Kidney epithelial cell (primary cell): ENCODE measurements around the gene TACC2. TPM values are rescaled to one million over a fixed set of nuclear protein-coding genes. Genes with fewer than 3 reads are reported as not detected.

ENCODE experiments used
- DNase-seq: peaks from one replicate; pipeline ENCODE4 v3.0.0-alpha.2; 2010; ENCODE audit warnings: low read depth
- H3K27me3 ChIP-seq: 2 replicates; pipeline ENCODE4 v1.6.0; 2011; ENCODE audit warnings: low read length; ENCODE audit not compliant: control insufficient read depth, insufficient read depth
- H3K36me3 ChIP-seq: 2 replicates; pipeline ENCODE4 v1.5.1; 2011; ENCODE audit warnings: low read length; ENCODE audit not compliant: control insufficient read depth, insufficient read depth
- H3K4me3 ChIP-seq: 2 replicates; pipeline ENCODE4 v1.5.1; 2011; ENCODE audit warnings: low read depth, mild to moderate bottlenecking, control low read depth, low read length
- total RNA-seq: library from RNA; depleted of rRNA; stranded (reverse); fragments of >200 nt; gene quantifications from 2 replicates; pipeline ENCODE4 v1.2.3, GENCODE V29; 2015
- TF ChIP-seq, protein P1 (sequence below): IDR thresholded peaks from 2 replicates; pipeline ENCODE4 v1.5.1; 2011; ENCODE audit warnings: mild to moderate bottlenecking, moderate library complexity, low read length, control low read depth, inconsistent platforms; ENCODE audit not compliant: insufficient read depth, poor library complexity, severe bottlenecking

TACC2 gene
- total RNA-seq, 1 donor from 2014 or later: 26.9 TPM

DNA sequence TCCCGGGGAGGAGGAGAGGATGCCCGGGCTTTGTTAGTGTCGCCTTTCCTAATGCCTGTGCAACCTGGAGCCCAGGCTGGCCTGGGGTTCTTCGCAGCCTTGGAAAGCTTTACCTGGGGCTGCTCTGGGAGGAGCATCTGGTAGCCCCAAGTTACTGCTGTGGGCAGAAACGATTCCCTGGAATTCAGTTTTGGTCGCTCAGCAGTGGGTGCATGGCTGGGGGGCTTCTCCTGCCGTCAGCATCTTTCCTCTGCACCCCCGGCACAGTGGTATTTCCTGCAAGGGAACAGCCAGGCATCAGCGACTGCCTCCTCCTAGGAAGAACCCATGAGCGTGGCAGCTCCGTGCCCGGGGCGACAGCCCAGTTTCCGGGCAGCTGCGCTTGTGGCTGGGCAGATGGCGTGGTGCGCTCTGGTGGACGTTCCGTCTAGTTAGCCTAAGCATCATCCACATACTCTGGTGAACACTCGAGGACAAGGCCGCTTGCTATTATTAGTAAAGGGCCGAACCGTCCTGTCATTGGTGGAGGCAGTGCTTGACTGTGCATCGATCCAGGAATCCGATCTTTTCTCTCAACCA lies 175.1 kb downstream of the TACC2 start:
- DNase-seq: no peak
- TF ChIP-seq, protein P1, sequence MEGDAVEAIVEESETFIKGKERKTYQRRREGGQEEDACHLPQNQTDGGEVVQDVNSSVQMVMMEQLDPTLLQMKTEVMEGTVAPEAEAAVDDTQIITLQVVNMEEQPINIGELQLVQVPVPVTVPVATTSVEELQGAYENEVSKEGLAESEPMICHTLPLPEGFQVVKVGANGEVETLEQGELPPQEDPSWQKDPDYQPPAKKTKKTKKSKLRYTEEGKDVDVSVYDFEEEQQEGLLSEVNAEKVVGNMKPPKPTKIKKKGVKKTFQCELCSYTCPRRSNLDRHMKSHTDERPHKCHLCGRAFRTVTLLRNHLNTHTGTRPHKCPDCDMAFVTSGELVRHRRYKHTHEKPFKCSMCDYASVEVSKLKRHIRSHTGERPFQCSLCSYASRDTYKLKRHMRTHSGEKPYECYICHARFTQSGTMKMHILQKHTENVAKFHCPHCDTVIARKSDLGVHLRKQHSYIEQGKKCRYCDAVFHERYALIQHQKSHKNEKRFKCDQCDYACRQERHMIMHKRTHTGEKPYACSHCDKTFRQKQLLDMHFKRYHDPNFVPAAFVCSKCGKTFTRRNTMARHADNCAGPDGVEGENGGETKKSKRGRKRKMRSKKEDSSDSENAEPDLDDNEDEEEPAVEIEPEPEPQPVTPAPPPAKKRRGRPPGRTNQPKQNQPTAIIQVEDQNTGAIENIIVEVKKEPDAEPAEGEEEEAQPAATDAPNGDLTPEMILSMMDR: peak; percentile 6
- no peaks in the 10 kb centered on the region for H3K36me3 ChIP-seq
- H3K27me3 ChIP-seq: no peaks in the 10 kb centered on the region
- peak overlapping the region; percentile 53 for H3K4me3 ChIP-seq

DNA sequence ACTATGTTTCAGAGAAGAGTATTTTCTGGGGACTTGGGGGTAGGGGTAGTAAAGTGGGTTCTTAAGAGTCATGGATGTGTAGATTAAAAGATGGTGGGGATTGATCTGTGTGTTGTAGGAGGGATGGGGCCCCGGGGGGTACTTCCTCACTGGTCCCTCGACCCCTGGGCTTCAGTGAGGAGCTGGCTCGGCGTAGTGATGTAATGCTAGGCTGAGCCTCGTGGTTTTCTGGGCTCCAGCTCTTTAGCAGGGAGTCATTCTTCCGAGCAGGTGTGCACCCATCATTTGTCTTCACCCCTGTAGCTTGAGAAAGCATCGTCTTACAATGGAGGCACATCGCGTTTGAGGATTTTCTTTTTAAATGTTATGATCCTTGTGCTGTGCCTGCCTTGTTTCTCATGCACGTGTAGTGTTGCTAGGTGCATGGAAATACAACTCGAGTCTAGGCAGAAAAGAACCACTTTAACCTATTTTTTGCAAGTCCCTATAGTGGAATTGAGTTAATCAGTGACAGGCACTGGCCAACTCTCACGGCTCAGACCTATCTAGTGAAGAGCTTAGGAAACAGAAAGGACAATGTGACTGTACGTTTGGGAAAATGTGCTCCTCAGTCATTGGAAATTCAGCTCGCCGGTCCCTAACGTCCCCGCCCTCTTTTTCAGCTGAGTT lies 176.0 kb downstream of the TACC2 start:
- TF ChIP-seq, protein P1: no peak
- peak; percentile 55 for DNase-seq
- Histone ChIP-seq H3K36me3 (no peaks in the 10 kb centered on the region), H3K4me3 (no peak overlapping the region), H3K27me3 (no peaks in the 10 kb centered on the region)

DNA sequence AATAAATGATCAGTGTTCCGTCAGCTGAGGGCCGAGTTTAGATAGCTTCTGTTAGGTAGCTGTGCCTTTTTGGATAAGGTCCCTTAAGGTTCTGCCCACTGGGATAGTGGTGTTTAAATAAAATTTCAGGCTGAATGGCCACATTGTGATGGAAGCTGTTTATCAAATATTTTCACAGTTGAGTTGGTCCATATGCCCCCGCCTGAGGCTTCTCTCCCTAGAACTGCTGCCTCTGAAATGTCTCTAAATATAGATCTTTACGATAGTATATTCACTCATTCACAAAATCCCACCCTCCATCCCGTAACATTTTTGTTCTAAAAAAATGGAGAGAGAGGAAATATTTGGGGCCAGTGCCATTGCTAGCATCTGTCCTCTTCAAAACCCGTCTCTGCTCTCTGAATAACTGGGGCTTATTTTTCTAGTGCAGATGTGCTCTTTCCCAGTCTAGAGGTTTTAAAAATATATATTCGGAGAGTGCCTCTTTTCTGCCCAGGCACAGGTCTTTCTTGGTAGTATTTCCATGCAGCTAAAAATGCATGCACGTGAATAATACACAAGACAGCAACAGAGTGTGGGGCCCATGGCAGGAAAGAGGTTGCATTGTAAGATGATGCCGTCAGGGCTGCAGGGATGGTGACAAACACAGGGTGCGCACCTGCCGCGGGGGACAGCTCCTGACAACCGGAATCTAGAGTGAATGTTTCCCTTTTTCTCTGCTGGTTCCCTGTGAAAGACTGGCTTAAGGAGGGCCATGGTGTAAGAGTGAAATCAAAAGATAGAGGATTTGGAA lies 176.7 kb downstream of the TACC2 start:
- TF ChIP-seq, protein P1: no peak
- Histone ChIP-seq H3K36me3 (no peaks in the 10 kb centered on the region), H3K27me3 (no peaks in the 10 kb centered on the region), H3K4me3 (no peak overlapping the region)
- DNase-seq: no peak

DNA sequence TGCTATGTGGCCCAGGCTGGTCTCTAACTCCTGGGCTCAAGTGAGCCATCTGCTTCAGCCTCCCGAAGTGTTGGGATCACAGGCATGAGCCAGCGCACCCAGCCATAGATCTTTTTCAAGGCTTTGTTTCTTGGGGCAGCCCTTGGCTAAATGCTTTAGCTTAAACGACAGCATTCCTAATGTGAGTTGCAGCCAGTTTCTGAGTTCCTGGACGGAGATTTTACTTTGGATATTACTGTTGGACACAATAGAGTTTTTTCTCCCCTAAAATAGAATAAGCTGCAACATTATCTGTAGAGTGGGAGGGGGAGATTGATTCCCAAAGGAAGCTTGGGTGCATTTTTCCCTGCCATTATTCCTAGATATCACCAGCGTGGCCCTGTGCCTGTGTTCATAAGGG lies 179.1 kb downstream of the TACC2 start:
- TF ChIP-seq, protein P1: no peak
- no peak for DNase-seq
- Histone ChIP-seq H3K4me3 (no peak overlapping the region), H3K36me3 (no peaks in the 10 kb centered on the region), H3K27me3 (no peaks in the 10 kb centered on the region)

DNA sequence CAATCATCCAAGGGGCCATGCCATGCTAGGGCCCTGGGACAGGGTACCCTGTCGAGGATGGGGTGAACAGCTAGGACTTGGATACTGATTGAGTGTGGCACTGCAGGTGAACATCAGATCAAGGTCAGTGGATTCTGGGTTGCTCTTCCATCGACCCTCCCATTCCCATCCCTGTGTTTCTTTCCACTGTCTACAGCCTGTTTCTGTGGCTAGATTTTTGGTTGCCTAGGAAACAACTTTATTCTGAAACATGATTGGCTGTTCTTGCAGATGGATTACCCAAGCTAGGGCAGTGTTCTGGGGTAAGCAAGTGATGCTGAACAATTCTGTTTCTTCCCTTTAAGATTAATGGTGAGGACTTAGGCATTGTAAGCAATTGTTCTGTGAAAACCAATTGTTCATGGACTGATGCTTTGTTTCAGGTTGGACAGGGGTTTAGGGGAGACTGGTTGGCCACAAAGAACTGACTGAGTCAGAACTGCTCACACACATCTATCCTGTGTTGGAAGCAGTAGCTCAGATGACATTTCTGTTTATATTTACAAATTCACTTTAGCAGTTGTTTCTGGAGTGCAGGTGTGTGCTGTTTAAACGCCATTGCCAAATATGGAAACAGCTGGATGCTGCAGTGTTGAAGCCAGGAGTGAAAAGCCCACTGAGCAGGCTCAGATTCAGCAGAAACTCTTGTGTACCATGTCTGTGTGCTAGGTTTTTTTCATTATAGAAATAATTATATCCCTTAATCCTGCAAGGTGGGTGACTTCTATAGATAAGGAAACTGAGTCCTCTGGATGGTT lies 179.8 kb downstream of the TACC2 start:
- DNase-seq: no peak
- TF ChIP-seq, protein P1: no peak
- Histone ChIP-seq H3K36me3 (no peaks in the 10 kb centered on the region), H3K4me3 (no peak overlapping the region), H3K27me3 (no peaks in the 10 kb centered on the region)
